Measurements from ENCODE around the gene SEPTIN7. TPM values are rescaled to one million over a fixed set of nuclear protein-coding genes. Genes with fewer than 3 reads are reported as not detected.

SEPTIN7 gene
- total RNA-seq, 1 experiment from 2014 or later = 219 TPM

DNA sequence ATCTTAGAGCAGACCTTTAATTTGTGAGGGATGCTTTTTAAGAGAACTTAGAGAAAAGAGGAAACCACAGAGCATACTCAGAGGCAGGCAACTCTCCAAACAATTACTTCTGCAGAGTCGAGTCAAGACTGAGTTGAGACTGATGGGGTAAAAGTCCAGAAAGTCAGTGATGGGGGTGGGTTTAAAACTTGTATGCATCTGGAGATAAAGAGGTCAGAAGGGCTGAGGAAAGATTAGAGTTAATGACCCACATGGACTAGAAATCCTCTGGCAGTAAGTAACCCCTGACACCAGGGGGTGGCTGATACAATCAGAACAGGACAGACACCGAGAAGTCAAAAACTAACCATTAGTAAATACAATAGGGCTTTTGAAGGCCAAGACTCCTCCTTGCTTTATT is 42.4 kb upstream of the SEPTIN7 start:
- TF ChIP-seq, protein P1, sequence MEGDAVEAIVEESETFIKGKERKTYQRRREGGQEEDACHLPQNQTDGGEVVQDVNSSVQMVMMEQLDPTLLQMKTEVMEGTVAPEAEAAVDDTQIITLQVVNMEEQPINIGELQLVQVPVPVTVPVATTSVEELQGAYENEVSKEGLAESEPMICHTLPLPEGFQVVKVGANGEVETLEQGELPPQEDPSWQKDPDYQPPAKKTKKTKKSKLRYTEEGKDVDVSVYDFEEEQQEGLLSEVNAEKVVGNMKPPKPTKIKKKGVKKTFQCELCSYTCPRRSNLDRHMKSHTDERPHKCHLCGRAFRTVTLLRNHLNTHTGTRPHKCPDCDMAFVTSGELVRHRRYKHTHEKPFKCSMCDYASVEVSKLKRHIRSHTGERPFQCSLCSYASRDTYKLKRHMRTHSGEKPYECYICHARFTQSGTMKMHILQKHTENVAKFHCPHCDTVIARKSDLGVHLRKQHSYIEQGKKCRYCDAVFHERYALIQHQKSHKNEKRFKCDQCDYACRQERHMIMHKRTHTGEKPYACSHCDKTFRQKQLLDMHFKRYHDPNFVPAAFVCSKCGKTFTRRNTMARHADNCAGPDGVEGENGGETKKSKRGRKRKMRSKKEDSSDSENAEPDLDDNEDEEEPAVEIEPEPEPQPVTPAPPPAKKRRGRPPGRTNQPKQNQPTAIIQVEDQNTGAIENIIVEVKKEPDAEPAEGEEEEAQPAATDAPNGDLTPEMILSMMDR (conservative IDR thresholded peaks at IDR 0.05) = no peak
- no peak for TF ChIP-seq EZH2 (IDR thresholded peaks at IDR 0.05; ENCODE audit: low read depth)
- Histone ChIP-seq H3K9me2 (ENCODE audit: insufficient read depth) (no peaks in the 10 kb centered on the region), H3K4me3 (no peak overlapping the region), H3K36me3 (ENCODE audit: low read depth) (no peaks in the 10 kb centered on the region), H3K27ac (no peak overlapping the region), H3K9me3 (ENCODE audit: insufficient read depth, low read depth) (no peaks in the 10 kb centered on the region), H3K27me3 (ENCODE audit: insufficient read depth, low read depth) (0 out of 2 replicates have a peak, but pooled peaks cover 5% of the 10 kb centered on the region), H3K4me2 (no peak overlapping the region), H2AFZ (no peak overlapping the region), H3K4me1 (replicated peaks; ENCODE audit: insufficient read depth) (no peaks in the 10 kb centered on the region), H3F3A (ENCODE audit: insufficient read depth, low read depth) (no peaks in the 10 kb centered on the region), H4K20me1 (ENCODE audit: insufficient read depth) (no peaks in the 10 kb centered on the region), H3K79me2 (ENCODE audit: low read depth) (no peaks in the 10 kb centered on the region)
- ChIA-PET POLR2A (ENCODE audit: unreplicated experiment) (no interaction called here), CTCF (no interaction called here)
- DNase-seq = no peak
- intact Hi-C loops (cut with micrococcal nuclease; ENCODE audit: unreplicated experiment) = no loop called here
- no TSS peak for BruUV-seq (replicated peaks)

DNA sequence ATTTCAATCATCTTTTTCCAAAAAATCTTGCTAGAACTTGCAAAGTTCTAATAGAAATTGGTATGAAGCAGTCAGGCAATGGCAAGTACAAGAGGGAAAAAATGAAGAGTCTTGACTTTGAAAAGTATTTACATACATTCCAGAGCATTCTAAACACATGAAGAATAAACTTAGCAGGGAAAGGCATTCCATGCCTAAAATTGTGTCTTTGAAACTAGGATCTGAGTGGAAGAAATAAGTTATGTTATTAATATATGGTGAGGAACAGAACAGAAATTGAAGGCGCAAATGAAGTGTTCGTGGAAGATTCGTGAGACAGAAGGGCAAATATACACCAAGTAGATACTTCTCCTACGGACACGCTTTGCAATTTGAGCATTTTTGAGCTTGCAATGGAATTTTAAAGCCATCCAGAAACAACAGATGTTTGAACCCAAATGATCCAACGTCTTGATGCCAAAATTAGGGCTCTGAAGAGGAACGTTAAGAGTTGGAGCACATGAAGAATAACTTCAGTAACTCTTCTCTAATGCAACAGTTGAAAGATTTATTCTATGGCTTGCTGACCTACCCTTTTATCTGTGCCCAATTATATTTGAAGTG is 40.6 kb upstream of the SEPTIN7 start:
- Histone ChIP-seq H4K20me1 (ENCODE audit: insufficient read depth) (no peaks in the 10 kb centered on the region), H3K9me2 (ENCODE audit: insufficient read depth) (no peaks in the 10 kb centered on the region), H3K4me3 (no peak overlapping the region), H3K79me2 (ENCODE audit: low read depth) (no peaks in the 10 kb centered on the region), H3K4me2 (no peak overlapping the region), H3K27ac (no peak overlapping the region), H3K9me3 (ENCODE audit: insufficient read depth, low read depth) (no peaks in the 10 kb centered on the region), H3F3A (ENCODE audit: insufficient read depth, low read depth) (no peaks in the 10 kb centered on the region), H3K27me3 (ENCODE audit: insufficient read depth, low read depth) (no peaks in the 10 kb centered on the region), H3K4me1 (replicated peaks; ENCODE audit: insufficient read depth) (no peaks in the 10 kb centered on the region), H2AFZ (no peak overlapping the region), H3K36me3 (ENCODE audit: low read depth) (no peaks in the 10 kb centered on the region)
- no peak for DNase-seq
- BruUV-seq (replicated peaks) = no TSS peak
- TF ChIP-seq, protein P1 (conservative IDR thresholded peaks at IDR 0.05) = no peak
- no peak for TF ChIP-seq EZH2 (IDR thresholded peaks at IDR 0.05; ENCODE audit: low read depth)
- ChIA-PET POLR2A (ENCODE audit: unreplicated experiment) (no interaction called here), CTCF (interaction anchor here (0.6 kb wide), 1 partner anchor 55 kb away, joined by 7 read pairs; no protein-coding TSS in a partner anchor)
- intact Hi-C loops (cut with micrococcal nuclease; ENCODE audit: unreplicated experiment) = no loop called here

DNA sequence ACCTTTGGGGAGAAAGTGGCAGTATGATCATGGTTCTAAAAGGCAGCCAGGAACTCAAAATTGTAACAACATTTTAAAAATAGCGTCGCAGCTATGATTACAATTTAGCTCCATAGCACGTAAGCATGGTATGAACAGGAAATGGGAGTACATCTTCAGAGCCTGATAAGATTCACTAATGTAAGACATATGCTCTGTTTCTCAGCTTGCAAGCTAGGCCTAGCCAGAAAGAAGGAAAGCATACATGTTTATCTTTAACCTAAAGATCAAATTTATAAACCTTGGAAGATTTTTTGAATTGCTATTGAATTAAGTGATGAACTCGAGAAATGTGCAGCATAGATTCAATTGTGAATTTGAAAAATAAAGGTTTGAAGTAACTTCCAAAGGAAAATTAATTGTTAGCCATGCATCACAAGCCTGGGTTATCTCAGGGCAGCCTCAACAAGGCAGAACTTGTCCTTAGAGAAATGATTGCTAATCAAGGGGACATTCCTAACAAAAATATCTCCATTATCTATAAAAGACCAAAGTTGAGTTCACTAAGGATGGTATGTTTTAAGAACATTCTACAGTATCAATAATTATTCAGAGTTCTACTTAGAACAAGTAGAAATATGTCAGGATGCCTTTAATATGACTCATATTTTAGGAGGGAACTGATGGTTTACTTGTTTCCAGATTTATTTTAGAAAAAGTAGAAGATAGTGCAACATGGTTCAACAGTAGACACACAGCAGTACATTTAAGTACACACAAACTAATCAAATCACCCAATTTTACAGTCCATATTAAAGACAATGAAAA is 38.8 kb upstream of the SEPTIN7 start:
- H3F3A ChIP-seq (ENCODE audit: insufficient read depth, low read depth) = no peaks in the 10 kb centered on the region
- ChIA-PET CTCF (no interaction called here), POLR2A (ENCODE audit: unreplicated experiment) (no interaction called here)
- no peak overlapping the region for H3K27ac ChIP-seq
- TF ChIP-seq EZH2 (IDR thresholded peaks at IDR 0.05; ENCODE audit: low read depth) = no peak
- TF ChIP-seq, protein P1 (conservative IDR thresholded peaks at IDR 0.05) = no peak
- no peaks in the 10 kb centered on the region for H3K9me2 ChIP-seq (ENCODE audit: insufficient read depth)
- no peaks in the 10 kb centered on the region for H3K79me2 ChIP-seq (ENCODE audit: low read depth)
- 0 out of 2 replicates have a peak overlapping the region, but pooled peaks have one; percentile 8 for H2AFZ ChIP-seq
- no TSS peak for BruUV-seq (replicated peaks)
- H3K27me3 ChIP-seq (ENCODE audit: insufficient read depth, low read depth) = no peaks in the 10 kb centered on the region
- H3K36me3 ChIP-seq (ENCODE audit: low read depth) = no peaks in the 10 kb centered on the region
- intact Hi-C loops (cut with micrococcal nuclease; ENCODE audit: unreplicated experiment) = no loop called here
- no peaks in the 10 kb centered on the region for H3K9me3 ChIP-seq (ENCODE audit: insufficient read depth, low read depth)
- H3K4me3 ChIP-seq = no peak overlapping the region
- no peak for DNase-seq
- H4K20me1 ChIP-seq (ENCODE audit: insufficient read depth) = no peaks in the 10 kb centered on the region
- no peaks in the 10 kb centered on the region for H3K4me1 ChIP-seq (replicated peaks; ENCODE audit: insufficient read depth)
- H3K4me2 ChIP-seq = no peak overlapping the region

All from PC-9 (cell line).